WTC11 (cell line): Measurements from ENCODE around the gene KRTCAP2. TPM values are rescaled to one million over a fixed set of nuclear protein-coding genes. Genes with fewer than 3 reads are reported as not detected.

ENCODE experiments used
- CBFB ChIP-seq: sonication (generic); formaldehyde crosslinking; IDR thresholded peaks from 2 replicates; pipeline ENCODE4 v1.8.1; 2022; ENCODE audit warnings: mild to moderate bottlenecking, low read depth, missing genetic modification reagents
- CREB1 ChIP-seq: sonication (generic); formaldehyde crosslinking; IDR thresholded peaks from 2 replicates; pipeline ENCODE4 v1.8.0; 2023; ENCODE audit warnings: mild to moderate bottlenecking, missing genetic modification reagents
- CREM ChIP-seq: sonication (generic); formaldehyde crosslinking; IDR thresholded peaks from 2 replicates; pipeline ENCODE4 v1.8.1; 2022; ENCODE audit warnings: mild to moderate bottlenecking, missing genetic modification reagents, moderate library complexity
- ESRRA ChIP-seq: sonication (generic); formaldehyde crosslinking; IDR thresholded peaks from 2 replicates; pipeline ENCODE4 v1.8.1; 2022; ENCODE audit warnings: mild to moderate bottlenecking, missing genetic modification reagents, borderline replicate concordance
- FOXK1 ChIP-seq: sonication (generic); formaldehyde crosslinking; IDR thresholded peaks from 2 replicates; pipeline ENCODE4 v1.8.0; 2022; ENCODE audit warnings: mild to moderate bottlenecking, moderate library complexity, missing genetic modification reagents
- GABPB1 ChIP-seq: sonication (generic); formaldehyde crosslinking; IDR thresholded peaks from 2 replicates; pipeline ENCODE4 v1.8.1; 2023; ENCODE audit warnings: mild to moderate bottlenecking, missing genetic modification reagents
- JUN ChIP-seq: sonication (generic); formaldehyde crosslinking; IDR thresholded peaks from 2 replicates; pipeline ENCODE4 v1.8.0; 2023; ENCODE audit warnings: mild to moderate bottlenecking, missing genetic modification reagents
- KAT7 ChIP-seq: sonication (generic); formaldehyde crosslinking; IDR thresholded peaks from 2 replicates; pipeline ENCODE4 v1.8.1; 2023; ENCODE audit warnings: missing genetic modification reagents, mild to moderate bottlenecking, borderline replicate concordance
- MXD4 ChIP-seq: fragments of 250-450 bp; sonication (Bioruptor Pico); IDR thresholded peaks from 2 replicates; pipeline ENCODE4 v1.8.0; 2021; ENCODE audit warnings: mild to moderate bottlenecking, moderate library complexity, borderline replicate concordance
- NFATC4 ChIP-seq: fragments of 250-450 bp; sonication (Bioruptor Pico); IDR thresholded peaks from 2 replicates; pipeline ENCODE4 v1.9.0; 2021; ENCODE audit warnings: mild to moderate bottlenecking
- NR1H2 ChIP-seq: sonication (generic); formaldehyde crosslinking; IDR thresholded peaks from 2 replicates; pipeline ENCODE4 v1.9.0; 2021; ENCODE audit warnings: mild to moderate bottlenecking, moderate library complexity, missing genetic modification reagents
- PRRX2 ChIP-seq: fragments of 250-450 bp; sonication (Bioruptor Pico); IDR thresholded peaks from 2 replicates; pipeline ENCODE4 v1.8.0; 2021; ENCODE audit warnings: mild to moderate bottlenecking
- RORB ChIP-seq: fragments of 250-450 bp; sonication (Bioruptor Pico); IDR thresholded peaks from 2 replicates; pipeline ENCODE4 v1.9.0; 2021; ENCODE audit warnings: mild to moderate bottlenecking
- SMAD3 ChIP-seq: sonication (generic); formaldehyde crosslinking; IDR thresholded peaks from 2 replicates; pipeline ENCODE4 v1.8.0; 2022; ENCODE audit warnings: missing genetic modification reagents, mild to moderate bottlenecking, borderline replicate concordance
- SMAD4 ChIP-seq: sonication (generic); formaldehyde crosslinking; IDR thresholded peaks from 2 replicates; pipeline ENCODE4 v1.8.0; 2022; ENCODE audit warnings: mild to moderate bottlenecking, missing genetic modification reagents
- TEAD1 ChIP-seq: sonication (generic); formaldehyde crosslinking; IDR thresholded peaks from 2 replicates; pipeline ENCODE4 v1.8.0; 2022; ENCODE audit warnings: mild to moderate bottlenecking, missing genetic modification reagents
- TEAD4 ChIP-seq: sonication (generic); formaldehyde crosslinking; IDR thresholded peaks from 2 replicates; pipeline ENCODE4 v1.8.0; 2022; ENCODE audit warnings: mild to moderate bottlenecking, missing genetic modification reagents
- ZBTB21 ChIP-seq: sonication (generic); formaldehyde crosslinking; IDR thresholded peaks from 2 replicates; pipeline ENCODE4 v1.8.1; 2023; ENCODE audit warnings: mild to moderate bottlenecking, missing genetic modification reagents, borderline replicate concordance
- ZNF232 ChIP-seq: sonication (generic); formaldehyde crosslinking; IDR thresholded peaks from 2 replicates; pipeline ENCODE4 v1.8.0; 2022; ENCODE audit warnings: mild to moderate bottlenecking, missing genetic modification reagents
- ZNF317 ChIP-seq: sonication (generic); formaldehyde crosslinking; IDR thresholded peaks from 2 replicates; pipeline ENCODE4 v1.8.1; 2023; ENCODE audit warnings: low read depth, mild to moderate bottlenecking, moderate library complexity, missing genetic modification reagents, borderline replicate concordance
- ZNF671 ChIP-seq: fragments of 250-450 bp; sonication (Bioruptor Pico); IDR thresholded peaks from 2 replicates; pipeline ENCODE4 v1.8.0; 2021; ENCODE audit warnings: mild to moderate bottlenecking
- total RNA-seq: library from RNA; stranded (reverse); gene quantifications from 3 replicates; pipeline ENCODE4 v1.2.3, GENCODE V29; 2021
- TF ChIP-seq, protein P1 (sequence below): sonication (generic); formaldehyde crosslinking; conservative IDR thresholded peaks from 2 replicates; pipeline ENCODE4 v1.8.1; 2023; ENCODE audit warnings: mild to moderate bottlenecking, low read depth, missing genetic modification reagents, moderate library complexity
- TF ChIP-seq, protein P2 (sequence below): sonication (generic); formaldehyde crosslinking; IDR thresholded peaks from 2 replicates; pipeline ENCODE4 v1.8.1; 2023; ENCODE audit warnings: mild to moderate bottlenecking, missing genetic modification reagents, moderate library complexity
- TF ChIP-seq, protein P3 (sequence below): sonication (generic); formaldehyde crosslinking; IDR thresholded peaks from 2 replicates; pipeline ENCODE4 v1.8.1; 2022; ENCODE audit warnings: mild to moderate bottlenecking, missing genetic modification reagents, moderate library complexity, borderline replicate concordance
- TF ChIP-seq, protein P4 (sequence below): sonication (generic); formaldehyde crosslinking; IDR thresholded peaks from 2 replicates; pipeline ENCODE4 v1.8.1; 2023; ENCODE audit warnings: mild to moderate bottlenecking, moderate library complexity, missing genetic modification reagents
- TF ChIP-seq, protein P5 (sequence below): sonication (generic); formaldehyde crosslinking; IDR thresholded peaks from 2 replicates; pipeline ENCODE4 v1.8.1; 2022; ENCODE audit warnings: low read depth, mild to moderate bottlenecking, moderate library complexity, missing genetic modification reagents, borderline replicate concordance
- TF ChIP-seq, protein P6 (sequence below): fragments of 200-600 bp; IDR thresholded peaks from 2 replicates; pipeline ENCODE4 v1.8.0; 2022; ENCODE audit warnings: antibody characterized with exemption
- TF ChIP-seq, protein P7 (sequence below): sonication (generic); formaldehyde crosslinking; IDR thresholded peaks from 2 replicates; pipeline ENCODE4 v1.8.1; 2022; ENCODE audit warnings: mild to moderate bottlenecking, moderate library complexity, missing genetic modification reagents
- TF ChIP-seq, protein P8 (sequence below): sonication (generic); formaldehyde crosslinking; IDR thresholded peaks from 2 replicates; pipeline ENCODE4 v1.8.0; 2022; ENCODE audit warnings: mild to moderate bottlenecking, missing genetic modification reagents

The KRTCAP2 gene
- total RNA-seq, 1 experiment from 2014 or later = 104 TPM

DNA sequence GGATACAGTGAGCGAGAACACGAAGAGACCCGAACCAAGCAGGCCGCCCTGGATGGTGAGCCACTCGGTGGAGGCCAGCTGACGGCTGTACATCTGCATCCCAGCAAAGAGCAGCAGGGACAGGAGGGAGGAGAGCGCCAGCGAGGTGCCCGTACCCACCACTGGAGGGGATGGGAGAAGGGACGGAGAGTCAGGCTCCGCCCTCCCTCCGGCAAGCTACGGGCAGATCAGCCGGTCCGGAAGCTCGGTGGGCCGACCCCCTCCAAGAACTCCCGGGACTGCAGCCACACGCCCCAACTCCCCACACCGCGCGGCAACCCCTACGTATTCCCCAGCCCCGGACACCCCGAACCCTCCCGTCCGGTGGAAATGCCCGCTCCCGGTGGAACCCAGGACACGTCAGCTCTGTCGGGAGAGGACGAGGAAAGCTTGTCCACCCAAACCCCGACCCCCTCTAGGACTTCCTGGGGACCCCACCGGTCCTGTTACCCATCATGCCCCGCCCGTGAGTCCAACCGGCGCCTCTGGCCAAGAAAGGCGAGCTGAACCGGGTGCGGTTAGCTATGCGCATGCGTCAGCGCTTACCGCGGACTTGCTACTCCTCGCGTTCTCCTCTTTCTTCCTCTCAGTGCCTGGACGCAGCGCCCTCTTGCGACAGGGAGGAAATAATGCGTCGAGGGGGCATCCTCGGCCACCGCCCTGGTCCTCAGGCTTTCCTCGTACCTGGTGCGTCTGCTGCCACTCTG is at the start of gene KRTCAP2 (continued):
- TF ChIP-seq, protein P1, sequence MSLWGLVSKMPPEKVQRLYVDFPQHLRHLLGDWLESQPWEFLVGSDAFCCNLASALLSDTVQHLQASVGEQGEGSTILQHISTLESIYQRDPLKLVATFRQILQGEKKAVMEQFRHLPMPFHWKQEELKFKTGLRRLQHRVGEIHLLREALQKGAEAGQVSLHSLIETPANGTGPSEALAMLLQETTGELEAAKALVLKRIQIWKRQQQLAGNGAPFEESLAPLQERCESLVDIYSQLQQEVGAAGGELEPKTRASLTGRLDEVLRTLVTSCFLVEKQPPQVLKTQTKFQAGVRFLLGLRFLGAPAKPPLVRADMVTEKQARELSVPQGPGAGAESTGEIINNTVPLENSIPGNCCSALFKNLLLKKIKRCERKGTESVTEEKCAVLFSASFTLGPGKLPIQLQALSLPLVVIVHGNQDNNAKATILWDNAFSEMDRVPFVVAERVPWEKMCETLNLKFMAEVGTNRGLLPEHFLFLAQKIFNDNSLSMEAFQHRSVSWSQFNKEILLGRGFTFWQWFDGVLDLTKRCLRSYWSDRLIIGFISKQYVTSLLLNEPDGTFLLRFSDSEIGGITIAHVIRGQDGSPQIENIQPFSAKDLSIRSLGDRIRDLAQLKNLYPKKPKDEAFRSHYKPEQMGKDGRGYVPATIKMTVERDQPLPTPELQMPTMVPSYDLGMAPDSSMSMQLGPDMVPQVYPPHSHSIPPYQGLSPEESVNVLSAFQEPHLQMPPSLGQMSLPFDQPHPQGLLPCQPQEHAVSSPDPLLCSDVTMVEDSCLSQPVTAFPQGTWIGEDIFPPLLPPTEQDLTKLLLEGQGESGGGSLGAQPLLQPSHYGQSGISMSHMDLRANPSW (CRISPR knock-in tag) = no peak
- TF ChIP-seq GABPB1 (CRISPR knock-in tag) (peak; percentile 38; the same call in 1 of the 2 replicates), ESRRA (CRISPR knock-in tag) (no peak), CBFB (CRISPR knock-in tag) (0 out of 2 replicates have a peak, but pooled peaks have one; percentile 16), TEAD1 (CRISPR knock-in tag) (peak; percentile 63; the same call in 1 of the 2 replicates), RORB (CRISPR knock-in tag) (no peak), TEAD4 (CRISPR knock-in tag) (no peak), KAT7 (CRISPR knock-in tag) (0 out of 2 replicates have a peak, but pooled peaks have one; percentile 60), MXD4 (CRISPR knock-in tag) (no peak), ZNF317 (CRISPR knock-in tag) (no peak), SMAD3 (peak; percentile 44; the same call in 1 of the 2 replicates), NR1H2 (CRISPR knock-in tag) (no peak), JUN (no peak), ZNF671 (CRISPR knock-in tag) (no peak), ZBTB21 (no peak), SMAD4 (CRISPR knock-in tag) (no peak), CREB1 (CRISPR knock-in tag) (0 out of 2 replicates have a peak, but pooled peaks have one; percentile 26), FOXK1 (peak; percentile 63), CREM (0 out of 2 replicates have a peak, but pooled peaks have one; percentile 37), ZNF232 (CRISPR knock-in tag) (0 out of 2 replicates have a peak, but pooled peaks have one; percentile 31), NFATC4 (no peak), PRRX2 (no peak)
- TF ChIP-seq, protein P2, sequence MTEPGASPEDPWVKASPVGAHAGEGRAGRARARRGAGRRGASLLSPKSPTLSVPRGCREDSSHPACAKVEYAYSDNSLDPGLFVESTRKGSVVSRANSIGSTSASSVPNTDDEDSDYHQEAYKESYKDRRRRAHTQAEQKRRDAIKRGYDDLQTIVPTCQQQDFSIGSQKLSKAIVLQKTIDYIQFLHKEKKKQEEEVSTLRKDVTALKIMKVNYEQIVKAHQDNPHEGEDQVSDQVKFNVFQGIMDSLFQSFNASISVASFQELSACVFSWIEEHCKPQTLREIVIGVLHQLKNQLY (CRISPR knock-in tag) = no peak
- TF ChIP-seq, protein P3, sequence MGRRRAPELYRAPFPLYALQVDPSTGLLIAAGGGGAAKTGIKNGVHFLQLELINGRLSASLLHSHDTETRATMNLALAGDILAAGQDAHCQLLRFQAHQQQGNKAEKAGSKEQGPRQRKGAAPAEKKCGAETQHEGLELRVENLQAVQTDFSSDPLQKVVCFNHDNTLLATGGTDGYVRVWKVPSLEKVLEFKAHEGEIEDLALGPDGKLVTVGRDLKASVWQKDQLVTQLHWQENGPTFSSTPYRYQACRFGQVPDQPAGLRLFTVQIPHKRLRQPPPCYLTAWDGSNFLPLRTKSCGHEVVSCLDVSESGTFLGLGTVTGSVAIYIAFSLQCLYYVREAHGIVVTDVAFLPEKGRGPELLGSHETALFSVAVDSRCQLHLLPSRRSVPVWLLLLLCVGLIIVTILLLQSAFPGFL (CRISPR knock-in tag) = no peak
- TF ChIP-seq, protein P4, sequence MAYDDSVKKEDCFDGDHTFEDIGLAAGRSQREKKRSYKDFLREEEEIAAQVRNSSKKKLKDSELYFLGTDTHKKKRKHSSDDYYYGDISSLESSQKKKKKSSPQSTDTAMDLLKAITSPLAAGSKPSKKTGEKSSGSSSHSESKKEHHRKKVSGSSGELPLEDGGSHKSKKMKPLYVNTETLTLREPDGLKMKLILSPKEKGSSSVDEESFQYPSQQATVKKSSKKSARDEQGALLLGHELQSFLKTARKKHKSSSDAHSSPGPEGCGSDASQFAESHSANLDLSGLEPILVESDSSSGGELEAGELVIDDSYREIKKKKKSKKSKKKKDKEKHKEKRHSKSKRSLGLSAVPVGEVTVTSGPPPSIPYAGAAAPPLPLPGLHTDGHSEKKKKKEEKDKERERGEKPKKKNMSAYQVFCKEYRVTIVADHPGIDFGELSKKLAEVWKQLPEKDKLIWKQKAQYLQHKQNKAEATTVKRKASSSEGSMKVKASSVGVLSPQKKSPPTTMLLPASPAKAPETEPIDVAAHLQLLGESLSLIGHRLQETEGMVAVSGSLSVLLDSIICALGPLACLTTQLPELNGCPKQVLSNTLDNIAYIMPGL (CRISPR knock-in tag) = peak; percentile 53; the same call in 1 of the 2 replicates
- TF ChIP-seq, protein P5, sequence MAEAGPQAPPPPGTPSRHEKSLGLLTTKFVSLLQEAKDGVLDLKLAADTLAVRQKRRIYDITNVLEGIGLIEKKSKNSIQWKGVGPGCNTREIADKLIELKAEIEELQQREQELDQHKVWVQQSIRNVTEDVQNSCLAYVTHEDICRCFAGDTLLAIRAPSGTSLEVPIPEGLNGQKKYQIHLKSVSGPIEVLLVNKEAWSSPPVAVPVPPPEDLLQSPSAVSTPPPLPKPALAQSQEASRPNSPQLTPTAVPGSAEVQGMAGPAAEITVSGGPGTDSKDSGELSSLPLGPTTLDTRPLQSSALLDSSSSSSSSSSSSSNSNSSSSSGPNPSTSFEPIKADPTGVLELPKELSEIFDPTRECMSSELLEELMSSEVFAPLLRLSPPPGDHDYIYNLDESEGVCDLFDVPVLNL (CRISPR knock-in tag) = no peak
- TF ChIP-seq, protein P6, sequence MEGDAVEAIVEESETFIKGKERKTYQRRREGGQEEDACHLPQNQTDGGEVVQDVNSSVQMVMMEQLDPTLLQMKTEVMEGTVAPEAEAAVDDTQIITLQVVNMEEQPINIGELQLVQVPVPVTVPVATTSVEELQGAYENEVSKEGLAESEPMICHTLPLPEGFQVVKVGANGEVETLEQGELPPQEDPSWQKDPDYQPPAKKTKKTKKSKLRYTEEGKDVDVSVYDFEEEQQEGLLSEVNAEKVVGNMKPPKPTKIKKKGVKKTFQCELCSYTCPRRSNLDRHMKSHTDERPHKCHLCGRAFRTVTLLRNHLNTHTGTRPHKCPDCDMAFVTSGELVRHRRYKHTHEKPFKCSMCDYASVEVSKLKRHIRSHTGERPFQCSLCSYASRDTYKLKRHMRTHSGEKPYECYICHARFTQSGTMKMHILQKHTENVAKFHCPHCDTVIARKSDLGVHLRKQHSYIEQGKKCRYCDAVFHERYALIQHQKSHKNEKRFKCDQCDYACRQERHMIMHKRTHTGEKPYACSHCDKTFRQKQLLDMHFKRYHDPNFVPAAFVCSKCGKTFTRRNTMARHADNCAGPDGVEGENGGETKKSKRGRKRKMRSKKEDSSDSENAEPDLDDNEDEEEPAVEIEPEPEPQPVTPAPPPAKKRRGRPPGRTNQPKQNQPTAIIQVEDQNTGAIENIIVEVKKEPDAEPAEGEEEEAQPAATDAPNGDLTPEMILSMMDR = peak; percentile 88
- TF ChIP-seq, protein P7, sequence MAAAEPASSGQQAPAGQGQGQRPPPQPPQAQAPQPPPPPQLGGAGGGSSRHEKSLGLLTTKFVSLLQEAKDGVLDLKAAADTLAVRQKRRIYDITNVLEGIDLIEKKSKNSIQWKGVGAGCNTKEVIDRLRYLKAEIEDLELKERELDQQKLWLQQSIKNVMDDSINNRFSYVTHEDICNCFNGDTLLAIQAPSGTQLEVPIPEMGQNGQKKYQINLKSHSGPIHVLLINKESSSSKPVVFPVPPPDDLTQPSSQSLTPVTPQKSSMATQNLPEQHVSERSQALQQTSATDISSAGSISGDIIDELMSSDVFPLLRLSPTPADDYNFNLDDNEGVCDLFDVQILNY = no peak
- TF ChIP-seq, protein P8, sequence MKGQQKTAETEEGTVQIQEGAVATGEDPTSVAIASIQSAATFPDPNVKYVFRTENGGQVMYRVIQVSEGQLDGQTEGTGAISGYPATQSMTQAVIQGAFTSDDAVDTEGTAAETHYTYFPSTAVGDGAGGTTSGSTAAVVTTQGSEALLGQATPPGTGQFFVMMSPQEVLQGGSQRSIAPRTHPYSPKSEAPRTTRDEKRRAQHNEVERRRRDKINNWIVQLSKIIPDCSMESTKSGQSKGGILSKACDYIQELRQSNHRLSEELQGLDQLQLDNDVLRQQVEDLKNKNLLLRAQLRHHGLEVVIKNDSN (CRISPR knock-in tag) = peak; percentile 49; the same call in 1 of the 2 replicates
